G401.6 (cell line): ENCODE data around the gene NRIP3.

Experiments
- FAIRE-seq: peaks from 2 replicates; lab custom pipeline; 2012; peaks lifted over from hg19 to GRCh38; lab: Jason Lieb, UNC

Gene NRIP3

DNA sequence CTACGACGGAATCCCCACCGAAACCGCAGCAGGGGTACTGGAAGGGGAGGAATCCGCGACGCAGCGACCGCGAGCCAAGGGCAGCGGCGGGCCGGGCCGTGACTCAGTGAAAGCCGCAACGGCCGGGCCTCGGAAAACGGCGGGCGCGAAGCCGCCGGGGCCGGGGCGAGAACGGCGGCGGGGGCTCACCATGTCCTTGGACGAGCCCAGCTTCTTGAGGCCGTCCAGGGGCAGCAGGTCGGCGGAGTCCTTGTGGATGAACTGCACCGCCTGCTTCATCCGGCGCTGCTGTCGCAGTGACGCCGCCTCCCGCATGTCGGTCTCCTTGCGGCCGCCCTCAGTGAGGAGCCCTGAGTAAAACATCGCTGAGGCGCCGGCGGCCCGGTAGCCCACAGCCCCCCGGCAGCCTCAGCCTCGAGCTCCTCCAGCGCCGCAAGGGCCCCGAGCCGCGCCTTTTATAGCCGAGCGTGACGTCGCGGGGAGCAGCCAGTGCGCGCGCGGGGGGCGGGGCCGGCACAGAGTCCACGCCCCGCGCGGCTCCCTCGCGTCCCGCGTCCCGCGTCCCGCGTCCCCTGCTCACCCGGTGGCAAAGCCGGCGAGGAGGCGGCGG lies at the start of gene NRIP3:
TSS of gene NRIP3 (minus strand) at position 429 of the 610 bp plus-strand sequence. CDS start at position 363, 66 bp downstream.
- no peak for FAIRE-seq

DNA sequence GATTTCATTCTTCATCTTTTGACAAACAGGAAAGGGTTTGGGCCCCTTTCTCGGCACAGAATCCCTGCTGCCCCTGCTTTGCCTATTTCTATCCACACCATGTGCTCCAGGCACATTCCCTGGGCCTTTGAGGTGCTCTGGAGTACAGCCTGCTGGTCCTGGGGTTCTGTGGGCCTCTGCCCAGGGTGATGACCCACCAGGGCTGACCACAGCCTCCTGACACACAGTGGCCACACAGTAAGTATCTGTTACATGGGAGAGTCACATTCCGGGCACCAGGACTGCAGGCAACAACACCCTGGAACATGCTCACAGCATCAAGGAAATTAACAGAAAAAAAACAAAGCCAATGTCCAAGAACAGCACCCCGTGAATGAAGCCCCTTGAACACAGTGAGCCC lies 48.5 kb upstream of the NRIP3 start:
- no peak for FAIRE-seq

DNA sequence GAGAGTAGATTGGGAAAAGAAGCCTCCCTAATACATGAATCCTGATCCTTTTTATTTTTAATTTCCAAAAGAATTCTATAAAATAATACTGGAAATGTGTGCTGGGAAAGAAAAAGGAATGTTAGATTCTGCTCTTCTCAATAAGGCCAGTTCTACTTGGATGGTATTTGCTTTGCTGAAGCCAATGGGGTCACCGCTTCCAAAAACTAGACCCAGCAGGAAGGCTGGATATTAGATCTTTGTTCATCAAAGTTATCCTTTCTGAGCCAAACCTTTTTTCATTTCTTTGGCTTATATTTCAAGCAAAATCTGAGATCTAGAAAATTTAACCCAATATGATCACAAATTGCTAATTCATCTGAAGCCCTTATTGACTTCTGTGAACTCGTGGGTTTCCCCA lies 46.2 kb upstream of the NRIP3 start:
- no peak for FAIRE-seq

DNA sequence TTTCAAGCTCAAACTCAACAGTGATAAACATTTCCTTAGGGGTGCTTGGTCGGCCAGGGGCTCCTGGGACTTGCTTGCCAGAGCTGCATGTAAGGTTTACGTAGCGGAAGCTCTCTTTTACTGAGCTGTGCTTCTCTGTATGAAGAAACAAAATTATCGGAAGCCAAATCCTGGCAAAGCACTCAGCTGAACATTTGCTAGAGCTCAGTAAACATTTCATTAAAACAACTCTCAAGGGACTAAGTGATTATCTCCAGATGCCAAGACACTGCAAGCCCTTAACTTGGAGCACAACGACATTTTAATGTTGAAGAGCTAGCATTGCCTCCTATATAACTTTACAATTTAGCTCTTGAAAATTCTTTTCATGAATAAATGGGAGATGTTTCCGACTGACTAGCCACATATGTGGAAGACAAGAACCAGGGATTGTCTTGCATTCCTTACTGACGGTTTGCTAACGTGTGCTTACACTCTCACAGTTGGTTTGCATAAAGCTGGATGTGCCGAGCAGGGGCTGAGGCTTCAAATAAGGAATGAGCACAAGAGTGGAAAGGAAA lies 44.2 kb upstream of the NRIP3 start:
- FAIRE-seq, result no peak

DNA sequence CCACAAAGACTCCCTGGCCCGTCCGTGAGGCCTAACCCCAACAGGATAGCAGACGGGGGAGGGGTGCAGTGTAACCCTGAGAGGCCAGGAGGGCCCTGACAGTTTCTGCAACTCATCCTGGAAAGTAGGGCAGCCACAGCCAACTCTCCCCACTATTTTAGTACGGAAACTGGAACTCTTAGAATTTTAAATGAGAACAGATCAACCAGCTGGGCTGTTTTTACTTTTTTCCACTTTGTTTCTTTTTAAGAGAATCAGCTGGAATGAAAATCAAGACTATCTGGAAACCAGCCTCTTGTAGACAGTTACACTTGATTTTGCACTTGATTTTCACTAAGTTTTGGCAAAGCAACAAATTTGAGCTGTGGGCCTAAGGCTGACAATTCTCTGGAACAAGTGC lies 42.7 kb upstream of the NRIP3 start:
- FAIRE-seq, result no peak

DNA sequence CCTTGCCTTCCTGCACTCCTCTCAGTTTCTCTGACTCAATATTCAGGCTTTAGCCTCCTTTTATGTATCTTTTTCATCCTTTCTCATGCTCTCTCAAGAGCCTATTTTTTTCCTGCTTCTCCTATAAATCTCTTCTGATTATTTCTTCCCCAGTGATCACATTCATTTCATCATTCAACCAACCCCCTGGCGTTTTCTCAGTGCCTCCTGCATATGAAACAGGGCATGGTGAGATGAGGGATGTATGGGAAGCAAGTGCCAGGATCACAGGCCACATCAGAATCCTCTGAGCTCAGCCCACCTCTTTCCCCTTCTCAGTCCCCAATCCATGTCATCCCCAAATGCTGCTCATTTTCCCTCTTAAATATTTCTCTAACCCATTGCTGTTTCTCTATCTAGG lies 38.7 kb upstream of the NRIP3 start:
- FAIRE-seq, result no peak

DNA sequence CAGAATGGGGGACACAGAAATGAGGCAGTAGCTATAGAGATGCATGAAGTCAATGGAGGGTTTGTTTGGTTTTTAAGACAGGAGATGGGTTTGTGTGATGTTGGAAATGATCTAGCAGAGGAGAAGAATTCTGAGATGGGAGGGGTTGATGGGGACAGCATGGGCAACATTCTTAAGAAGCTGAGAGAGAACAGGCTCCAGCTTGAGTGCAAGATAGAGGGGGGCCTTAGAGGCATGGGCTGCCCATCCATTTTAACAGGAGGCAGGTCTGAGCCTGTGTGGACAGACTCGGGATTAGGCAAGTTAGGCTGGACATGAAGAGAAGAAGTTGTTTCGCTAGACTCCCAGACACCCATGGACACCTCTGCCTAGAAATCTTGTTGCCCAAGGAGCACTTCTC lies 37.9 kb upstream of the NRIP3 start:
- no peak for FAIRE-seq

DNA sequence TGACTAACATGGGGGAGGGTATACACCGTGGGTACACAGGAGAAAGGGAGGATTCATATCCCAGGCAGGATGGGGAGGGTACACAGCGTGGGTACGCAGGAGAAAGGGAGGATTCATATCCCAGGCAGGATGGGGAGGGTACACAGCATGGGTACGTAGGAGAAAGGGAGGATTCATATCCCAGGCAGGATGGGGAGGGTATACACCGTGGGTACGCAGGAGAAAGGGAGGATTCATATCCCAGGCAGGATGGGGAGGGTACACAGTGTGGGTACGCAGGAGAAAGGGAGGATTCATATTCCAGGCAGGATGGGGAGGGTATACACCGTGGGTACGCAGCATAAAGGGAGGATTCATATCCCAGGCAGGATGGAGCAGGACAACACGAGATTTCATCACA lies 36.6 kb upstream of the NRIP3 start:
- FAIRE-seq, result no peak

DNA sequence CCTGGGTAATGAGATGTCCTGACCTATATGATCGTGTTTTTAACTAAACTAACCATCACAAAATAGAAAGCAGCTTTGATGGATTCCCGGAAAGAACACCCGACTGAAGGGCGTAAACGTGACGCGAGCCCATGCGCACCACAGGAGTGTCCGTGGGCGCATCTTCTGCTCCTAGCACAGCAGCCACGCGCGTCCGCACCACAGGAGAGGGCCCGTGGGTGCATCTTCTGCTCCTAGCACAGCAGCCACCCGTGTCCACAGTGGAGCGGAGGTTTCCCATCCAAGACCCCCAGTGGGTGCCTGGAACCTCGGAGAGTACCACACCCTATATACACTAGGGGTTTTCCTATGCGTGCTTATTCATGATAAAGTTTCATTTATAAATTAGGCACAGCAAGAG lies 36.1 kb upstream of the NRIP3 start:
- no peak for FAIRE-seq

DNA sequence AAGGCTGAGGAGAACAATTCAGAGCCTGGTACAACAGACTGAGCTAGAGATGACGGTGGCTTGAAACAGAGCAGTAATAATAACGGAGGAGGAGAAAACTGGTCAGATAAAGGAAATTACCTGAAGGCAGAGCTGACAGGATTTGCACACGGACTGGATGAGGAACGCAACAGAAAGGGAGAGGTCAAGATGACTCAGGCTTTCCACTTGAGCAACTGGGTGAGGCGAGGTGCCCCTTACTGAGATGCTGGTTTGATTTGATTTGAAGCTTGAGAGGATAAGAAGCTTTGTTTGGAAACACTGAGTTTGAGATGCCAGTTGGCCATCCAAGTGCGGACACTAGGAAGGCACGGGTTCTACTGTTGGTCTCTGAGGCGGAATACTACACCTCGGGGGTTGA lies 35.4 kb upstream of the NRIP3 start:
- FAIRE-seq, result no peak

DNA sequence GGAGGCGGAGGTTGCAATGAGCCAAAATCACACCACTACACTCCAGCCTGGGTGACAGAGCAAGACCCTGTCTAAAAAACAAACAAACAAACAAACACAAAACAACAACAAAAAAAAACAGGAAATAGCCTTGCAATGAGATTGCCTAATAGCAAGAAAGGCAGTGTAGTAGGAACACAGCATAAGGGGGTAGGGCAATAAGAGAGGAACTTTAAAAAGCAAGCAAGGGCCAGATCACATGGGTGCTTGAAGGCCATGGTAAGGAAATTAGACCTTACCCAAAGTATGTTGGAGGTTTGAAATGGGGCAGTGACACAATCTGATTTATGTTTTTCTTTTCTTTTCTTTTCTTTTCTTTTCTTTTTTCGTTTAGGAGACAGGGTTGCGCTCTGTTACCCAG lies 34.7 kb upstream of the NRIP3 start:
- FAIRE-seq, result no peak

DNA sequence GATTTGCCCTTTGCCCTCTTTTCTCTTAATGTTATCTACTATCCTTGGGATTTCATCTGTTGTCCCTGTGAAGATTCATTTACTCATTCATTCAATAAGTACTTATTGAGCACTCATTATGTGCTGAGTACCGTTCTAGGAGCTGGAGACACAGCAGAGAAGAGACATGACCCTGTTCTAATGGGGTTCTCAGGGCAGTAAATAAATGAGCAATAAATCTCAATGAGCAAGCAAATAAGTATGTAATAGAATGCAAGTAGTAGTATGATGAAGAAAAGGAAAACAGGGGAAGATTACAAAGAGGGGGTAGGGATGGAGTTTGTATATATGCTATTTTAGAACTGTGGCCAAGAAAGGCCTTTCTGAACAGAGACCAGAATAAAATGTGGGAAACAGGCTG lies 34.2 kb upstream of the NRIP3 start:
- FAIRE-seq, result no peak

DNA sequence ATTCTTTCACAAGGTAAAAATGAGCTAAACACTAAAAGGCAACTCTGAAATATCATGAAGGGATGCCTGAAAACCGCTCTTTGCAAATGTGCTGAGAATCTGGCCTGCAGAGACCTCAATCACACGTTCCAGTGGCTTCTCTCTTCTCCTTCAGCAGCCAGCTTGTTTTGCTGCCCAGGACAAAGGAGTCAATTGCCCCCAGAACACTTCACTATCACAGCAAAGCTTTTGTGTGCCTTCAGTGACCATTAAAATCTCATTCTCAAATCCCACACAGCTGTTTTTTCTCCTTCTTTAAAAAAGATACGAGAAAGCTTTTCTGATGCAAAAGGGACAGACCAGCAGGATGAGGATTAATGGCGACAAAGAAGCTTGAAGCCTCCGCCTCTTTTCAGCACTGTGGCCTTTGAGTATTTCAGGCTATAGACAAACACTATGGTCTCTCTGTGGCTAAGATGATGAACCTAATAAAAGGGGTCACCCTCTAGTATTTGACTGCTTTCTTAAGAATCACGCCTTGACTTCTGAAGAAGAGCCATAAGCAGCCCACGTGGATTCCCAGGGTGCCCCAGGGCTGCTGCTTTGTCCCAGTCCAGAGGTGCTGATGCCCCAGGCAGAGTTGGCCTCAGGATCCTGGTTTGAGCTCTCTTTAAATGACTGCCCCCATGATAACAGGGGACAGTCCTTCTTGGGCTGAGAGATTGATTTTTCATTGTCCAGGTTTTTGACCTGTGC lies 33.4 kb upstream of the NRIP3 start:
- FAIRE-seq, result no peak

DNA sequence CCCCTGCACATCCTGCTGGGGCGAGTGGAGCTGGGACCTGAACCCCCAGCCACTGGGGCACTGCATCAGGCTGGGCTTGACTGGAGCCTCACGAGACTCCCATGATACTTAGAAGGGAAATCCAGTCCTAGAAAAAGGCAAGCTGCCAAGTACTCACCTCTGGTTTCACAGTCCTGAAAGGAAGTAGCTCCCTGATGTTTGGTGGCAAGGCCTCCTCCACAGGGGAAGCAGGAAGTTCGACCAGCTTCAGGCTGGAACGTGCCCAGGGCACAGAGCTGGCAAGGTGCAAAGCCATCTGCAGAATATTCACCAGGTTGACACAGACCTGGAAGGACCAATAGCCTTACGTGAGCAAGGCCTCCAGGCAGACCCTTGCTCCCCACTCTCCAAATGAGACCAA lies 26.8 kb upstream of the NRIP3 start:
- FAIRE-seq, result no peak

DNA sequence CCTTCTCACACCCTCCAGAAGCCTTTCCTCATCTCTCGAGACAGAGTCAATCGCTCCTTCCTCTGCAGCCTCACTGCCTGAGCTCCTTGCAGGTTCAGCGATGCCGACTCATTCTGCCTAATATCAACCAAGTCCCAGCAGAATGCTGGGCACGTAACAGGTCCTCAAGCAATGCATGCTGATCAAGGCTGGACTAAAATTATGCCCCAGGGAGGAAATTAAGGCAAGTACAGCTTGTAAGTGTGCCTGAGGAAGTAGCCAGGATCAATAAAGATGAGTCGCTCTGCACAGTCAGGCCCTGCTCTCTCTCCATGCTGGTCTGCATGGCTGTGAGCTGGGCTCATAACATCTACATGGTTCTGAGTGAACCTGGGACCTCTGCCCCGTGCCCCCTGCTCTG lies 25.6 kb upstream of the NRIP3 start:
- no peak for FAIRE-seq

DNA sequence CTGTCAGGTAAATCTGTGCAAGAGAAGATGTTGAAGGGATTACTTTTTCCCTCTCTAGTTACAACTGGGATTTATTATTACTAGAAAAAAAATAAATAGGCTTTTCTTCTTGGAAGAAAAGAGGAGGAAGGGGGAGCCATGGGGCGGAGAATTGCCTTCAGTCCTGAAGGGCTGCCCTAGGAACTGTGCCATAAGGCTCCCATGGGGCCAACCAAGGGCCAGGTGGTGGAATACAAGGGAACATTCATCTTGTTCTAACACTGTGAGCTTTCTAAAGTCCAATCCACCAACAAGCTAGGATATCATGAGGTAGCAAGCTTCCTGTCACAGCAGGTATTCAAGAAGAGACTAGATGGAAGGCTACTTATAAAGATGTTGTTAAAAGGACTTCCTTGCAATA lies 24.8 kb upstream of the NRIP3 start:
- no peak for FAIRE-seq

DNA sequence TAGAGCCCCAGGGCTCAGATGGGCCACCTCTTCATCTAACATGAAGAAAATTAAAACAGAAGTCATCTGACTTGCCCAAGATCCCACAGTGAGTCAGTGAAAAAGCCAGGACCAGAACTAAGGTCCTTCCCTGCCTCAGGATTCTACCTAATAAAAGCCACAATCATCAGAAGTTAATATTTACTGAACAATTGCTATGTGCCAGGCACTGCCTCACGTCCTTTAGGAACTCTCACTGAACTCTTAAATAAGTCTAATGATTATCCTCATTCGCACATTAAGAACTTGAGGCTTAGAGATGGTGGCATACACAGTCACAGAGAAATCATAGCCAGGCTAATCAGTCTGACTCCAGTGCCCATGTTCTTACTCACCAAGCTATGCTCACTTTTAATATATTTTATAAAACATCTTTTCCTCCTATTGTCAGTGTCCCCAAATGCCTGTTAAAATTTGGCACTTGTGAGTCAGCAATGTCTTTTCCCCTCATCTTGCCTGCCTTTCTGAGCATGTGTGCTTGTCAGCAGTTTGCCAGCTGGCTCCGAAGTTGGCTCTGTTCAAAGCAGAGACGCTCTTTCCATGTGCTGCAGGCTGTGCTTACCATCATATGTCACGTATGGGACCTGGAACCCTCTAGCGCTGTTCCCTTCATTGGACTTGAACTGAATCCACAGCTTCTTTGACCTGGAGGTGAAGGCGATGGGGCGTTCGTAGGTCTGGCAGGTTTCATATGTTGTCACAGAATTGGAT lies 21.5 kb upstream of the NRIP3 start:
- no peak for FAIRE-seq

DNA sequence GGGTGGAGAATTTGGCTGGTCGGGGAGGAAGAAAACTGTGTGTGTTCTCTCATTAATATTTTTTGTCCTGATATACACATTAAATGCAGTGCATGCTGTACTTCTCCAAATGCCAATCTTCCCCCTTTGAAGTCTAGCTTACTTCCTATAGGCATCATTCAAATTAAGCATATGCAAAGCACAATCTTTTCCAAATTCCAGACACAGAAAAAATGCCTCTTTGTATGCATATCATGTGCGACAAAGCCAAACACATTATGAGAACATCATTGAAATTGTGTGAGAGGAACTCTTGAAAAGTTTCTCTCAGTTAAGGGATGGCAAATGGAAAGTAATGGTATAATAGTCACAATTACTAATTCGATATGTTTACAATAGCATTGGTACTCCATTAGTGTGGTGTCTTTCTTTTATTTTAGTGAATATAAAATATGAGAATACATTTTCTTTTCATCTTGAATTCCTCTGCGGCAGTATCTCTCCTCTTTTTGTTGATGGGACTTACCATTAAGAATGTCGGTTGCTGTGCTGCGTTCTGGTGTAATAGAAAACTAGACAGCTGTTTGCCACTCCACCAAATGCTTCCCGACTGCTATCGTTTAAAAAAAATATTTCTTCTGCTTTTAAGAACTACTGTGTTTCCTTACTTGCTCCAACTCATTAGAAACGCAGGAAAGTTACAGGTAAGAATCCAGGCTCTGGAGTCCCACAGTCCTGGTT lies 19.3 kb upstream of the NRIP3 start:
- FAIRE-seq, result no peak

DNA sequence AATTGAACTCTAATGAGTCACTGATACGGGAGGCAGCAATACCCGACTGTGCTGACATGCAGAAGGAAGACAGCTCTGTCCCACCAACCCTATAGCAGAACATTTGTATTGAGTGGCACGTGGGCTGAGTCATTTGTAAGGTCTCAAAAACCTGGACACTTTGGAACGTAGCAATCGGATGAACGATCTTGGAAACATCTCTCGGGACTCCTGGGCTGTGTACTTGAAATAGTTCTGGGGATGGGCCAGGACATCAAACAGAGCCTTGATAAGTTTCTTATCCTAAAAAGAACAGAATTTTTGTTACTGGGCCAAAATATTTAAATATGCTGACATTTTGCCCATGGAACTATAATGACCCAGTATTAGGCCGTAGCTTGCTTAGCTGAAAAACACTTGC lies 17.1 kb upstream of the NRIP3 start:
- no peak for FAIRE-seq

DNA sequence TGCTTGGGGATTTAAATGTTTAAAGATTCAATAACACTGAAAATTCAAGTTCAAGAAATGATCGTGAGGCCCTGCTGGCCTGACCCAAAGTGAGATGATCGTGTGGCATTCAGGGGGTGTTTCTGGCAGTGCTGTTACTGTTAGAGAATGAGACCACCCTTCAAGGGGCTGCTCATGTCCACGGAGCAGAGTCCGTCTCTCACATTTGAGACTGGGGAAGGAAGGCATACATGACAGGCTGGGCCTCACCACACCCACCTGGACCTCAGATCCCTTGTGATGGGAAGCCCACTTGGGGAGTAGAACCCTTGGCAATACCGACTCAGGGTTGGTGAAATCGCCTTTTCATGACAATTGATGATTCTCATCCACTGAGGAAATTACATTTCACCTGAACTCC lies 16.1 kb upstream of the NRIP3 start:
- no peak for FAIRE-seq

DNA sequence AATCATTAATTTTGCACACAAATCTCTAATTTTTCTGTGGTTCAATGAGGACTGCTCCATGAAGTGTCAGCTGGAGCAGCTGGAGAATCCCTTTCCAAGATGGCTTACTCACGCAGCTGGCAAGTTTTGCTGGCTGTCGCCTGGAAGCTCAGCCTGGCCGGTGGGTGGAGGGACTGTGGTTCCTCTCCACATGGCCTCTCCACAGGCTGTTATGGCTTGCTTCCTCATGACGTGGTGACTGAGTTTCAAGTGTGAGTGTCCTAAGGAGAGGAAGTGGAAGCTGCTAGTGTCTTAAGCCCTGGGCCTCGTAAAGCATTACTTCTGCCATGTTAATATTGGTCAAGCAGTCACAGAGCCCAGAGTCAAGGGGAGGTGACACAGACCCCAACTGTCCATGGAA lies 14.0 kb upstream of the NRIP3 start:
- FAIRE-seq, result no peak

DNA sequence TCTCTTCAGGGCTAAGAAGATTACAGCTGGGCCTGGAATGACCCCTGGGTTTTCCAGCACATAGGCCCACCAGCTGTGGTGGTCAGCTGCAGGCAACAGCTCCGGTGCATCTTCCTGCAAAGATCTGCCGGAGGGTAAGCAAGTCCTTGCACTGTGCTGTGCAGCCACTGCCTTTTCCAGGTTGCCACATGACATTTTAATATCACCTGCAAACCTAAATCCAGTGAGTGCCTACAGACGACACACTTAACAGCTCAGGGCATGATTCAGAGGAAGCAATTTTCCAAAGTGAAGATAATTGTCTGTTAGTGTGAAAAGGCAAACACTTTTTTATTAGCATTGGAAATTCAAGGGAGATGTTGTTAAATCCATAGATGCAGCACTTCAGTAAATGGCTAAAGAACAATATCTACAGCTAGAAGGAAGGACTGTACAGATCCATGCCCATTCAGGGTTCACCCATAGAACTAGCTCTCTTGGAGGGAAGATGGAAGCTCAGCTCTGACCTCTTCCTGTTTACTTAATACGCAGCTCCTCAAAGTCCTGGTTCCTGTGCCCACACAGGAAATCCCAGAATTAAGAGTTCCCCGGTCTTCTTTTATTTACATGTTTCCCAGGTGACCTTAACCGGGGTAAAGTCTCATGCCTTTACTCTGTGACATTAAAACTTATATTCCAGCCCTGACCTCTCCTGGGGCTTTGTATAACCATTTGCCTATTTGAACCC lies 13.3 kb upstream of the NRIP3 start:
- no peak for FAIRE-seq
